ENCODE data around the gene CBL. TPM values are rescaled to one million over a fixed set of nuclear protein-coding genes. Genes with fewer than 3 reads are reported as not detected.
A peak's percentile ranks its signal among the peaks of the same experiment; 100 is the strongest.

Gene CBL
- polyA plus RNA-seq, 2 of the 4 experiments (the other 2 are of a cell fraction), result 6.0 to 14.1 TPM

DNA sequence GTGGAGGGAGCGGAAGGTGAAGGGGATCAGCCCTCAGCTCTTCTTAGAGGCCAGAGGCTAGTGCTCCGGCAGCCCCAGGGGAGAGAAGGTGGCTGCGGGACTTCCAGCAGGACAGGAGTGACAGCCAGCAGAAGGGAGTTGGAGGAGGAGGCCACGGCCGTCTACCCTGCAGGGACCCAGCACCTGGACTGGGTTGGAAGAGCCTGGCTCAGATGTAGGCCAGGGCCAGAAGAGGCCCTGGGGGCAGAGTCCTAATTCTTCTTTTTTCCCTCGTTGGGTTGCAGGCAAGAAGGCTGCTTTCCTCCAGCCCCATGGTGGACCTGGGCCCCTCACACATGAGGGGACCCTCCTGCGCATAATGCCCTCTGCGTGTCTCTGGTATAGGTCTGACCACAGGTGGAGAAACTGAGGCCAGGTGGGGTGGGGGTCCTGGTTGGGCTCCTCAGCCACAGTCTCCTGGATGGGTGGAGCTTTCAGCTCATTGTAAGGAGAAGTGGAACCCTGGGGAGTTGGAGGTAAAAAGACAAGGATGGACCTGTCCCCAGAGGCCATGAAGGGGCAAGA lies 113.1 kb downstream of the CBL start:
- ATAC-seq, result no peak
- H3K4me1 ChIP-seq, result peaks cover 43% of the 10 kb centered on the region
- no peak for DNase-seq (ENCODE audit: low read depth in 1 of 2, low spot score in 1 of 2)
- H3K4me3 ChIP-seq, result no peak overlapping the region
- CTCF ChIA-PET, result interaction anchor here (0.8 to 11.6 kb wide), 4 partner anchors 9 to 157 kb away, joined by 3 to 160 read pairs (median 18); partner anchors contain the start of gene C1QTNF5
- TF ChIP-seq JUNB (IDR thresholded peaks at IDR 0.05) (no peak), BHLHE40 (IDR thresholded peaks at IDR 0.05; ENCODE audit: low read depth, low read length) (no peak), KDM1A (IDR thresholded peaks at IDR 0.05; ENCODE audit: low read depth) (no peak), POLR2AphosphoS2 (conservative IDR thresholded peaks at IDR 0.05; ENCODE audit: low read length) (no peak), PHF8 (IDR thresholded peaks at IDR 0.05; ENCODE audit: borderline replicate concordance, low read depth) (no peak), RCOR1 (IDR thresholded peaks at IDR 0.05; ENCODE audit: low read depth, low read length) (no peak), EP300 (IDR thresholded peaks at IDR 0.05) (no peak), RFX5 (IDR thresholded peaks at IDR 0.05) (no peak), HOXA7 (CRISPR knock-in tag; IDR thresholded peaks at IDR 0.05) (no peak), GATA3 (IDR thresholded peaks at IDR 0.05; ENCODE audit: borderline replicate concordance) (no peak), JUN (IDR thresholded peaks at IDR 0.05) (no peak), FOSL2 (IDR thresholded peaks at IDR 0.05) (no peak), FOSL2 (CRISPR knock-in tag; IDR thresholded peaks at IDR 0.05) (no peak), HOXB5 (CRISPR knock-in tag; IDR thresholded peaks at IDR 0.05) (no peak)
- TF ChIP-seq, protein P1, sequence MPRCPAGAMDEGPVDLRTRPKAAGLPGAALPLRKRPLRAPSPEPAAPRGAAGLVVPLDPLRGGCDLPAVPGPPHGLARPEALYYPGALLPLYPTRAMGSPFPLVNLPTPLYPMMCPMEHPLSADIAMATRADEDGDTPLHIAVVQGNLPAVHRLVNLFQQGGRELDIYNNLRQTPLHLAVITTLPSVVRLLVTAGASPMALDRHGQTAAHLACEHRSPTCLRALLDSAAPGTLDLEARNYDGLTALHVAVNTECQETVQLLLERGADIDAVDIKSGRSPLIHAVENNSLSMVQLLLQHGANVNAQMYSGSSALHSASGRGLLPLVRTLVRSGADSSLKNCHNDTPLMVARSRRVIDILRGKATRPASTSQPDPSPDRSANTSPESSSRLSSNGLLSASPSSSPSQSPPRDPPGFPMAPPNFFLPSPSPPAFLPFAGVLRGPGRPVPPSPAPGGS (IDR thresholded peaks at IDR 0.05), result no peak
- TF ChIP-seq, protein P2, sequence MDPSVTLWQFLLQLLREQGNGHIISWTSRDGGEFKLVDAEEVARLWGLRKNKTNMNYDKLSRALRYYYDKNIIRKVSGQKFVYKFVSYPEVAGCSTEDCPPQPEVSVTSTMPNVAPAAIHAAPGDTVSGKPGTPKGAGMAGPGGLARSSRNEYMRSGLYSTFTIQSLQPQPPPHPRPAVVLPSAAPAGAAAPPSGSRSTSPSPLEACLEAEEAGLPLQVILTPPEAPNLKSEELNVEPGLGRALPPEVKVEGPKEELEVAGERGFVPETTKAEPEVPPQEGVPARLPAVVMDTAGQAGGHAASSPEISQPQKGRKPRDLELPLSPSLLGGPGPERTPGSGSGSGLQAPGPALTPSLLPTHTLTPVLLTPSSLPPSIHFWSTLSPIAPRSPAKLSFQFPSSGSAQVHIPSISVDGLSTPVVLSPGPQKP (IDR thresholded peaks at IDR 0.05; ENCODE audit: low read depth, low read length), result no peak
- TF ChIP-seq, protein P3, sequence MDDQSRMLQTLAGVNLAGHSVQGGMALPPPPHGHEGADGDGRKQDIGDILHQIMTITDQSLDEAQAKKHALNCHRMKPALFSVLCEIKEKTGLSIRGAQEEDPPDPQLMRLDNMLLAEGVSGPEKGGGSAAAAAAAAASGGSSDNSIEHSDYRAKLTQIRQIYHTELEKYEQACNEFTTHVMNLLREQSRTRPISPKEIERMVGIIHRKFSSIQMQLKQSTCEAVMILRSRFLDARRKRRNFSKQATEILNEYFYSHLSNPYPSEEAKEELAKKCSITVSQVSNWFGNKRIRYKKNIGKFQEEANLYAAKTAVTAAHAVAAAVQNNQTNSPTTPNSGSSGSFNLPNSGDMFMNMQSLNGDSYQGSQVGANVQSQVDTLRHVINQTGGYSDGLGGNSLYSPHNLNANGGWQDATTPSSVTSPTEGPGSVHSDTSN (IDR thresholded peaks at IDR 0.05), result no peak
- TF ChIP-seq, protein P4, sequence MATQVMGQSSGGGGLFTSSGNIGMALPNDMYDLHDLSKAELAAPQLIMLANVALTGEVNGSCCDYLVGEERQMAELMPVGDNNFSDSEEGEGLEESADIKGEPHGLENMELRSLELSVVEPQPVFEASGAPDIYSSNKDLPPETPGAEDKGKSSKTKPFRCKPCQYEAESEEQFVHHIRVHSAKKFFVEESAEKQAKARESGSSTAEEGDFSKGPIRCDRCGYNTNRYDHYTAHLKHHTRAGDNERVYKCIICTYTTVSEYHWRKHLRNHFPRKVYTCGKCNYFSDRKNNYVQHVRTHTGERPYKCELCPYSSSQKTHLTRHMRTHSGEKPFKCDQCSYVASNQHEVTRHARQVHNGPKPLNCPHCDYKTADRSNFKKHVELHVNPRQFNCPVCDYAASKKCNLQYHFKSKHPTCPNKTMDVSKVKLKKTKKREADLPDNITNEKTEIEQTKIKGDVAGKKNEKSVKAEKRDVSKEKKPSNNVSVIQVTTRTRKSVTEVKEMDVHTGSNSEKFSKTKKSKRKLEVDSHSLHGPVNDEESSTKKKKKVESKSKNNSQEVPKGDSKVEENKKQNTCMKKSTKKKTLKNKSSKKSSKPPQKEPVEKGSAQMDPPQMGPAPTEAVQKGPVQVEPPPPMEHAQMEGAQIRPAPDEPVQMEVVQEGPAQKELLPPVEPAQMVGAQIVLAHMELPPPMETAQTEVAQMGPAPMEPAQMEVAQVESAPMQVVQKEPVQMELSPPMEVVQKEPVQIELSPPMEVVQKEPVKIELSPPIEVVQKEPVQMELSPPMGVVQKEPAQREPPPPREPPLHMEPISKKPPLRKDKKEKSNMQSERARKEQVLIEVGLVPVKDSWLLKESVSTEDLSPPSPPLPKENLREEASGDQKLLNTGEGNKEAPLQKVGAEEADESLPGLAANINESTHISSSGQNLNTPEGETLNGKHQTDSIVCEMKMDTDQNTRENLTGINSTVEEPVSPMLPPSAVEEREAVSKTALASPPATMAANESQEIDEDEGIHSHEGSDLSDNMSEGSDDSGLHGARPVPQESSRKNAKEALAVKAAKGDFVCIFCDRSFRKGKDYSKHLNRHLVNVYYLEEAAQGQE (IDR thresholded peaks at IDR 0.05), result no peak
- TF ChIP-seq, protein P5, sequence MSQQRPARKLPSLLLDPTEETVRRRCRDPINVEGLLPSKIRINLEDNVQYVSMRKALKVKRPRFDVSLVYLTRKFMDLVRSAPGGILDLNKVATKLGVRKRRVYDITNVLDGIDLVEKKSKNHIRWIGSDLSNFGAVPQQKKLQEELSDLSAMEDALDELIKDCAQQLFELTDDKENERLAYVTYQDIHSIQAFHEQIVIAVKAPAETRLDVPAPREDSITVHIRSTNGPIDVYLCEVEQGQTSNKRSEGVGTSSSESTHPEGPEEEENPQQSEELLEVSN (IDR thresholded peaks at IDR 0.05; ENCODE audit: borderline replicate concordance, low read depth), result no peak
- TF ChIP-seq, protein P6, sequence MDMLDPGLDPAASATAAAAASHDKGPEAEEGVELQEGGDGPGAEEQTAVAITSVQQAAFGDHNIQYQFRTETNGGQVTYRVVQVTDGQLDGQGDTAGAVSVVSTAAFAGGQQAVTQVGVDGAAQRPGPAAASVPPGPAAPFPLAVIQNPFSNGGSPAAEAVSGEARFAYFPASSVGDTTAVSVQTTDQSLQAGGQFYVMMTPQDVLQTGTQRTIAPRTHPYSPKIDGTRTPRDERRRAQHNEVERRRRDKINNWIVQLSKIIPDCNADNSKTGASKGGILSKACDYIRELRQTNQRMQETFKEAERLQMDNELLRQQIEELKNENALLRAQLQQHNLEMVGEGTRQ (IDR thresholded peaks at IDR 0.05), result no peak
- POLR2A ChIA-PET, result no interaction called here
- no peak overlapping the region for H3K4me2 ChIP-seq
- H3K27ac ChIP-seq, result peak overlapping the region in 1 of 2 experiments; percentile 50; a peak in 1 of 6 replicates
- 84% methylated on average over 8 of the region's 8 CpGs for WGBS (ENCODE audit: missing lambda C conversion rate)
- no peaks in the 10 kb centered on the region for H3K9me3 ChIP-seq
- no peak for FAIRE-seq

Measured in A549 (cell line).